ENCODE results near the gene NPR2.

NPR2 gene

GRCh38 chr9:35831040-35831439 is 39.6 kb downstream of the NPR2 start:
- no peak for TF ChIP-seq CTCF (IDR thresholded peaks at IDR 0.05; ENCODE audit: low read depth, low read length)
- no peak for DNase-seq (ENCODE audit: extremely low read depth, low read depth)

- no peak for TF ChIP-seq CTCF (IDR thresholded peaks at IDR 0.05; ENCODE audit: low read depth, low read length)
- DNase-seq (ENCODE audit: extremely low read depth, low read depth) = no peak
These were observed 41.4 kb downstream of the NPR2 start for GRCh38 chr9:35832814-35833213.

GRCh38 chr9:35834260-35835215 is 43.1 kb downstream of the NPR2 start:
- no peak for TF ChIP-seq CTCF (IDR thresholded peaks at IDR 0.05; ENCODE audit: low read depth, low read length)
- DNase-seq (ENCODE audit: extremely low read depth, low read depth) = no peak

GRCh38 chr9:35835216-35835632 is 43.8 kb downstream of the NPR2 start:
- DNase-seq (ENCODE audit: extremely low read depth, low read depth) = no peak
- TF ChIP-seq CTCF (IDR thresholded peaks at IDR 0.05; ENCODE audit: low read depth, low read length) = 0 out of 2 replicates have a peak, but pooled peaks have one; percentile 5

- DNase-seq (ENCODE audit: extremely low read depth, low read depth) = no peak
- TF ChIP-seq CTCF (IDR thresholded peaks at IDR 0.05; ENCODE audit: low read depth, low read length) = no peak
These were observed 44.4 kb downstream of the NPR2 start for GRCh38 chr9:35835766-35836165.

GRCh38 chr9:35836595-35836994 is 45.2 kb downstream of the NPR2 start:
- DNase-seq (ENCODE audit: extremely low read depth, low read depth) = no peak
- TF ChIP-seq CTCF (IDR thresholded peaks at IDR 0.05; ENCODE audit: low read depth, low read length) = no peak

- TF ChIP-seq CTCF (IDR thresholded peaks at IDR 0.05; ENCODE audit: low read depth, low read length) = no peak
- DNase-seq (ENCODE audit: extremely low read depth, low read depth) = no peak
These were observed 48.5 kb downstream of the NPR2 start for GRCh38 chr9:35839926-35840325.
